Loucy (cell line): ENCODE measurements around the gene VMAC.

ENCODE experiments used
- EZH2phosphoT487 ChIP-seq: fragments of 200-600 bp; IDR thresholded peaks from 2 replicates; pipeline ENCODE4 v1.6.1; 2018; ENCODE audit warnings: antibody characterized with exemption, mild to moderate bottlenecking, moderate library complexity, borderline replicate concordance
- TF ChIP-seq, protein P1 (sequence below): fragments of 200-600 bp; sonication (generic); conservative IDR thresholded peaks from 2 replicates; pipeline ENCODE4 v1.5.1; 2014; ENCODE audit warnings: mild to moderate bottlenecking, antibody characterized with exemption, low read length

DNA sequence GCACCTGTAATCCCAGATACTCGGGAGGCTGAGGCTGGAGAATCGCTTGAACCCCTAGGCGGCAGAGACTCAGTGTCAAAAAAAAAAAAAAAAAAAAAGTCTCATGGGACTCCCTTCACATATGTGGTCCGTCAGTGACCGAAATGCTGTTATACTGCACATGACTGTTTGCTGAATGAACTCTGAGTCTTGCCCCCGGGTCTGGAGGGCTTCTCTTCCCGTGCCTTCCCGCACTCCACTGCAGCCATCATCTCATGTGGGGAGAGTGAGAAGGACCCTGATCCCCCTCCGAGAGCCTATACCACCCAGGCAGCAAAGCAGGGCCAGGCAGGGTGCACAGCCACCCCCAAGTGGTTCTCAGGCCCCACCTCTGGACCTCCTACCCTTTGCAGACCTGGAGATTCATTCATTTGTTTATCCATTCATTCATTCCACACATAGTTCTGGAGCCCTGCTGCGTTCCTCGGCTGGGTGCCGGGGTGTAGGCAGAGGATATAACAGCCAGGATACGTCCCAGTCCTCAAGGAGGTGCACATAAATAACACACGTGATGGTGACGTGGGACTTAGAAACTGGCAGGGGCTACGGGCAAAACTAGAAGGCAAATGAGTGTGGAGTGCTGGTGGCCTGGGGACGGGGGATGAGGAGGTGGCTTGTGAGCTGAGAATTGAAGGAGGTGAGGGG, 15.2 kb upstream of the VMAC start:
- TF ChIP-seq, protein P1, sequence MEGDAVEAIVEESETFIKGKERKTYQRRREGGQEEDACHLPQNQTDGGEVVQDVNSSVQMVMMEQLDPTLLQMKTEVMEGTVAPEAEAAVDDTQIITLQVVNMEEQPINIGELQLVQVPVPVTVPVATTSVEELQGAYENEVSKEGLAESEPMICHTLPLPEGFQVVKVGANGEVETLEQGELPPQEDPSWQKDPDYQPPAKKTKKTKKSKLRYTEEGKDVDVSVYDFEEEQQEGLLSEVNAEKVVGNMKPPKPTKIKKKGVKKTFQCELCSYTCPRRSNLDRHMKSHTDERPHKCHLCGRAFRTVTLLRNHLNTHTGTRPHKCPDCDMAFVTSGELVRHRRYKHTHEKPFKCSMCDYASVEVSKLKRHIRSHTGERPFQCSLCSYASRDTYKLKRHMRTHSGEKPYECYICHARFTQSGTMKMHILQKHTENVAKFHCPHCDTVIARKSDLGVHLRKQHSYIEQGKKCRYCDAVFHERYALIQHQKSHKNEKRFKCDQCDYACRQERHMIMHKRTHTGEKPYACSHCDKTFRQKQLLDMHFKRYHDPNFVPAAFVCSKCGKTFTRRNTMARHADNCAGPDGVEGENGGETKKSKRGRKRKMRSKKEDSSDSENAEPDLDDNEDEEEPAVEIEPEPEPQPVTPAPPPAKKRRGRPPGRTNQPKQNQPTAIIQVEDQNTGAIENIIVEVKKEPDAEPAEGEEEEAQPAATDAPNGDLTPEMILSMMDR: no peak
- TF ChIP-seq EZH2phosphoT487: no peak
